Measurements from ENCODE around the gene SPON2. TPM values are rescaled to one million over a fixed set of nuclear protein-coding genes. Genes with fewer than 3 reads are reported as not detected.
A peak's percentile ranks its signal among the peaks of the same experiment; 100 is the strongest.
"Not testable (repeated sequence)": the region's sequence is repeated elsewhere in the genome, so short reads cannot be mapped to it uniquely, and the experiment has no call there.

SPON2 gene
- polyA plus RNA-seq, 4 donors = 9.3 to 18.3 (median 10.6) TPM

GRCh38 chr4:1154126-1154522 is 18.3 kb downstream of the SPON2 start:
- no peak for DNase-seq (ENCODE audit: low read depth in 4 of 4, low spot score in 3 of 4)

GRCh38 chr4:1153567-1154090 is 18.8 kb downstream of the SPON2 start:
- DNase-seq (ENCODE audit: low read depth in 4 of 4, low spot score in 3 of 4) = no peak

- no peak for DNase-seq (ENCODE audit: low read depth in 4 of 4, low spot score in 3 of 4)
Observed at GRCh38 chr4:1152290-1152689, 20.1 kb downstream of the SPON2 start.

GRCh38 chr4:1151541-1151940 is 20.8 kb downstream of the SPON2 start:
- no peak for DNase-seq (ENCODE audit: low read depth in 4 of 4, low spot score in 3 of 4)

- DNase-seq (ENCODE audit: low read depth in 4 of 4, low spot score in 3 of 4) = no peak
Observed at GRCh38 chr4:1150875-1151274, 21.5 kb downstream of the SPON2 start.

GRCh38 chr4:1139860-1140259 is 32.5 kb downstream of the SPON2 start:
- DNase-seq (ENCODE audit: low read depth in 4 of 4, low spot score in 3 of 4) = no peak

GRCh38 chr4:1137850-1138249 is 34.5 kb downstream of the SPON2 start:
- no peak for DNase-seq (ENCODE audit: low read depth in 4 of 4, low spot score in 3 of 4)

GRCh38 chr4:1137063-1137776 is 35.2 kb downstream of the SPON2 start:
- no peak for DNase-seq (ENCODE audit: low read depth in 4 of 4, low spot score in 3 of 4)

GRCh38 chr4:1136048-1136447 is 36.3 kb downstream of the SPON2 start:
- no peak for DNase-seq (ENCODE audit: low read depth in 4 of 4, low spot score in 3 of 4)

GRCh38 chr4:1133033-1133432 is 39.4 kb downstream of the SPON2 start:
- DNase-seq (ENCODE audit: low read depth in 4 of 4, low spot score in 3 of 4) = no peak

- peak; percentile 56 to 68 (median 62) for DNase-seq (ENCODE audit: low read depth in 4 of 4, low spot score in 3 of 4)
Observed at GRCh38 chr4:1130316-1131186, 41.8 kb downstream of the SPON2 start.

GRCh38 chr4:1126506-1126905 is 45.9 kb downstream of the SPON2 start:
- DNase-seq (ENCODE audit: low read depth in 4 of 4, low spot score in 3 of 4) = no peak

GRCh38 chr4:1125466-1125865 is 46.9 kb downstream of the SPON2 start:
- DNase-seq (ENCODE audit: low read depth in 4 of 4, low spot score in 3 of 4) = not testable (repeated sequence)

- DNase-seq (ENCODE audit: low read depth in 4 of 4, low spot score in 3 of 4) = no peak
Observed at GRCh38 chr4:1124818-1125217, 47.6 kb downstream of the SPON2 start.

GRCh38 chr4:1122505-1122904 is 49.9 kb downstream of the SPON2 start:
- no peak for DNase-seq (ENCODE audit: low read depth in 4 of 4, low spot score in 3 of 4)

Other genes starting within 250 kb of the SPON2 start
- 10 to 100 TPM; 52.1 to 71.6 (median 58.7) TPM for gene GAK, start 240.3 kb downstream of the SPON2 start, polyA plus RNA-seq (ENCODE audit: insufficient read length in 4 of 4)
- 10 to 100 TPM; 21.6 to 26.8 (median 23.5) TPM for gene TMEM175, start 240.1 kb downstream of the SPON2 start, polyA plus RNA-seq (ENCODE audit: insufficient read length in 4 of 4)
- 10 to 100 TPM in 1 of 4 donors, 1 to 10 TPM in 3; 6.4 to 10.4 (median 6.8) TPM for gene DGKQ, start 199.0 kb downstream of the SPON2 start, polyA plus RNA-seq (ENCODE audit: insufficient read length in 4 of 4)
- 10 to 100 TPM; 10.2 to 19.2 (median 12.9) TPM for gene IDUA, start 185.5 kb downstream of the SPON2 start, polyA plus RNA-seq (ENCODE audit: insufficient read length in 4 of 4)
- 10 to 100 TPM in 2 of 4 donors, 1 to 10 TPM in 2; 6.6 to 15.6 (median 9.7) TPM for gene SLC26A1, start 179.2 kb downstream of the SPON2 start, polyA plus RNA-seq (ENCODE audit: insufficient read length in 4 of 4)
- 10 to 100 TPM; 33.3 to 45.2 (median 35.5) TPM for gene FGFRL1, start 161.0 kb downstream of the SPON2 start, polyA plus RNA-seq (ENCODE audit: insufficient read length in 4 of 4)
- gene RNF212, start 59.0 kb downstream of the SPON2 start, polyA plus RNA-seq (ENCODE audit: insufficient read length in 4 of 4) = 10 to 100 TPM; 10.8 to 16.8 (median 13.0) TPM
- 100 to 1,000 TPM; 130 to 166 (median 139) TPM for gene CTBP1, start 76.5 kb upstream of the SPON2 start, polyA plus RNA-seq (ENCODE audit: insufficient read length in 4 of 4)
- 10 to 100 TPM; 60.1 to 79.2 (median 65.7) TPM for gene MAEA, start 117.3 kb upstream of the SPON2 start, polyA plus RNA-seq (ENCODE audit: insufficient read length in 4 of 4)
- 10 to 100 TPM in 2 of 4 donors, 1 to 10 TPM in 2; 6.5 to 11.1 (median 8.9) TPM for gene UVSSA, start 174.6 kb upstream of the SPON2 start, polyA plus RNA-seq (ENCODE audit: insufficient read length in 4 of 4)
- gene NKX1-1, start 233.9 kb upstream of the SPON2 start, polyA plus RNA-seq (ENCODE audit: insufficient read length in 4 of 4) = not detected